Astrocyte of the cerebellum (primary cell): ENCODE data around the gene TADA2B.

Experiments used
- DNase-seq: peaks from one replicate; pipeline ENCODE4 v3.0.0-alpha.2; 2011; ENCODE audit warnings: low read depth
- H3K4me3 ChIP-seq: 2 replicates; pipeline ENCODE4 v1.5.1; 2011; ENCODE audit warnings: mild to moderate bottlenecking, low read depth, low read length, moderate library complexity
- CTCF ChIP-seq: IDR thresholded peaks from 2 replicates; pipeline ENCODE4 v1.5.1; 2012; ENCODE audit warnings: low read length, low read depth, moderate library complexity, mild to moderate bottlenecking; ENCODE audit errors: missing control alignments
- in situ Hi-C: cut with HindIII; loops from 2 replicates; pipeline ENCODE4 v1.10.0; 2017; ENCODE audit warnings: low sequenced_read_pairs

The TADA2B gene

GRCh38 chr4:7002336-7002735, 40.8 kb upstream of the TADA2B start:
- H3K4me3 ChIP-seq = no peak overlapping the region
- in situ Hi-C loops = no loop called here
- no peak for TF ChIP-seq CTCF
- DNase-seq = no peak

DNA sequence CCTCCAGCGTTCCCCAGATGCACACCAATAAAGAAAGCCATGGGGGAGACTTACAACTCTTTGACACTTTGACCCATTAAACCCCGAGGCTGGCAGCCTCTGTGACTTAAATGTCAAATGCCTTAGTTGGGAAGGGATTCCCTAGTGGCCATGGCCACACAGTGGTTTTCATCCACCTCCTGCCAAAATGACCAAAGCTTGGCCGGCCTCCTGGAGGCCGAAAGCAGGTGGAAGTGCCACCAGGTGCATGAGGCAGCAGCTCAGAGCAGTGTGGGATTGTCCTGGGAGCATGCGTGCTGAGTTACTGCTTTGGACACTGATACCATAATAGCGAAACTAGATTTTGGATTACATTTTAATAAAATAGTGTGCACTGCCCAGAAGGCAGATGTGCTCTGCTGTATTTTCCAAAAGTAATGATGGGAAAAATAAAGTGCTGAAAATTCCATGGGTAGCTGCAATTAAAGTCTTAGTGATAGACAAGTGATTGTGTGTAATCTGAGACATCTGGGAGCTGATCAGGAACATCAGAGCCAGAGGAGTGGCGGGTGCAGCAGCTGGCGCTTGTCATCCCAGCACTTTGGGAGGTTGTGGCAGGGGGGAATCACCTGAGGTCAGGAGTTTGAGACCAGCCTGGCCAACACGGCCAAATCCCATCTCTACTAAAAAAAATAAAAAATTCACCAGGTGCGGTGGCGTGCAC, 39.8 kb upstream of the TADA2B start:
- no peak for TF ChIP-seq CTCF
- no peak for DNase-seq
- in situ Hi-C loops = no loop called here
- no peak overlapping the region for H3K4me3 ChIP-seq

DNA sequence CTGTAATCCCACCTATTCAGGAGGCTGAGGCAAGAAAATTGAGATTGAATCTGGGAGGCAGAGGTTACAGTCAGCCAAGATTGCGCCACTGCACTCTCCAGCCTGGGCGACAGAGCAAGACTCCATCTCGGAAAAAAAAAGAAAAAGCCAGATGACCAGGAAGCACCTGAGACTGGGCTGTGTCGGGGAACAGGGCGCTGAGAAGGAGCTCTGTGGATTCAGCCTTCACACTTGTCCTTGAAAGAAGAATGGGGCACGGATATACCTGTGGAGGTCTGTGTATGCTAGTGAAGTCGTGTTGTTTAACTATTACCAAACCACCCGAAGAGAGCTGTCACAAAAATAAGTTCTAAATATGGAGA, 39.3 kb upstream of the TADA2B start:
- no peak for DNase-seq
- TF ChIP-seq CTCF = no peak
- H3K4me3 ChIP-seq = no peak overlapping the region
- in situ Hi-C loops = no loop called here

- DNase-seq = no peak
- H3K4me3 ChIP-seq = no peak overlapping the region
- in situ Hi-C loops = no loop called here
- no peak for TF ChIP-seq CTCF
Observed at GRCh38 chr4:7004331-7004730, 38.8 kb upstream of the TADA2B start.

DNA sequence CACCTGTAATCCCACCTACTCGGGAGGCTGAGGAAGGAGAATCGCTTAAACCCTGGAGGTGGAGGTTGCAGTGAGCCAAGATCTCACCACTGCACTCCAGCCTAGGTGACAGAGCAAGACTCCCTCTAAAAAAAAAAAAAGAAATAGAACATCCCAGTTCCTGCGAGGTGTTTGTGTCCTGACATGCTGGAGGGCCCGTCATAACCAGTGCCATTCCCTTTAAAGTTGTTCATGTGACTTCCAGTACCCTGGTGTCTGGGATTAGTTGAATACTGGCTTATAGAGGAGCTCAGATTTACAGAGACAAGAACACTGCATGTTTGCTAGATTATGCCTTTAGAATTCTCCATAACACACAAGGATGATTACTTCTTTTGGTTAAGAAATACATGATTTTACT, 37.6 kb upstream of the TADA2B start:
- in situ Hi-C loops = no loop called here
- TF ChIP-seq CTCF = no peak
- DNase-seq = no peak
- no peak overlapping the region for H3K4me3 ChIP-seq

- in situ Hi-C loops = no loop called here
- DNase-seq = no peak
Observed at GRCh38 chr4:7006411-7006810, 36.8 kb upstream of the TADA2B start.

More at GRCh38 chr4:7006411-7006810, 36.8 kb upstream of the TADA2B start:
- H3K4me3 ChIP-seq = no peak overlapping the region
- TF ChIP-seq CTCF = no peak
